ENCODE data around the gene DPYSL4. TPM values are rescaled to one million over a fixed set of nuclear protein-coding genes. Genes with fewer than 3 reads are reported as not detected.

Gene DPYSL4
- total RNA-seq, 1 experiment from 2014 or later, result 26.3 TPM

GRCh38 chr10:132223156-132223590 lies 36.4 kb downstream of the DPYSL4 start:
- no peak overlapping the region for H2AK5ac ChIP-seq (ENCODE audit: insufficient read length, low read length)
- no peak overlapping the region for H2AFZ ChIP-seq (ENCODE audit: low read length)
- no peak overlapping the region for H3K4me3 Mint-ChIP-seq
- H3K27ac Mint-ChIP-seq, result no peak overlapping the region
- H2BK15ac ChIP-seq (ENCODE audit: low read depth, low read length), result no peak overlapping the region
- DNase-seq, result peak; percentile 94
- H3K4me1 Mint-ChIP-seq, result no peaks in the 10 kb centered on the region
- H3K14ac ChIP-seq (ENCODE audit: insufficient read depth, low read length), result no peak overlapping the region; the same call in 1 of the 2 replicates
- no peak overlapping the region for H3K18ac ChIP-seq (ENCODE audit: insufficient read length, low read depth, low read length)
- no peak overlapping the region for H3K27ac ChIP-seq (ENCODE audit: insufficient read length, low read depth, low read length)
- no peak overlapping the region for H2BK120ac ChIP-seq (ENCODE audit: low read depth, low read length, poor library complexity, severe bottlenecking)
- no peak overlapping the region for H4K5ac ChIP-seq (ENCODE audit: insufficient read length, low read depth, low read length)
- H3K4me2 ChIP-seq (ENCODE audit: insufficient read depth, insufficient read length, low read length), result no peak overlapping the region
- no peaks in the 10 kb centered on the region for H3K79me2 ChIP-seq (ENCODE audit: insufficient read depth, low read length)
- no peaks in the 10 kb centered on the region for H3K27me3 ChIP-seq (ENCODE audit: insufficient read depth, low read length)
- H3K9me3 ChIP-seq (ENCODE audit: control insufficient read depth, low read depth, low read length), result no peaks in the 10 kb centered on the region
- H3K23me2 ChIP-seq (ENCODE audit: insufficient read length, low read depth, low read length, poor library complexity, severe bottlenecking), result no peaks in the 10 kb centered on the region
- H3K79me1 ChIP-seq (ENCODE audit: insufficient read depth, low read depth, low read length, poor library complexity, severe bottlenecking), result no peaks in the 10 kb centered on the region
- no peaks in the 10 kb centered on the region for H3K27me3 Mint-ChIP-seq (ENCODE audit: low read depth)
- no peak overlapping the region for H2BK5ac ChIP-seq (ENCODE audit: insufficient read length, low read length)
- peaks cover 11 to 12% of the 10 kb centered on the region in 2 experiments for H3K9me3 Mint-ChIP-seq
- H3K4ac ChIP-seq (ENCODE audit: low read depth, low read length), result no peak overlapping the region
- H3K36me3 Mint-ChIP-seq (ENCODE audit: insufficient read depth in 1 of 3, low read depth in 3 of 3), result peaks cover 17 to 22% (median 17%) of the 10 kb centered on the region in 3 experiments
- H4K20me1 ChIP-seq (ENCODE audit: control insufficient read depth, insufficient read depth, insufficient read length), result no peaks in the 10 kb centered on the region
- H3K56ac ChIP-seq (ENCODE audit: insufficient read length, low read depth, low read length), result no peak overlapping the region
- no peak overlapping the region for H3K9ac ChIP-seq (ENCODE audit: extremely low read depth, insufficient read length, low read length)
- no peak overlapping the region for H3T11ph ChIP-seq (ENCODE audit: low read length)
- H2BK20ac ChIP-seq (ENCODE audit: low read depth, low read length, poor library complexity, severe bottlenecking), result no peak overlapping the region
- no peak overlapping the region for H4K91ac ChIP-seq (ENCODE audit: insufficient read length, low read depth, low read length)
- WGBS (ENCODE audit: extremely low coverage, insufficient read length, low lambda C conversion rate), result no CpG with 5 or more reads among the region's 16 CpGs
- H4K8ac ChIP-seq (replicated peaks; ENCODE audit: insufficient read length, low read depth, low read length), result no peak overlapping the region
- H2BK12ac ChIP-seq (ENCODE audit: insufficient read length, low read depth, low read length), result no peak overlapping the region
- TF ChIP-seq CTCF (conservative IDR thresholded peaks at IDR 0.05), result peak; percentile 97
- no peaks in the 10 kb centered on the region for H3K4me1 ChIP-seq (ENCODE audit: insufficient read depth, low read length)
- H3K23ac ChIP-seq (ENCODE audit: insufficient read length, low read depth, low read length), result no peak overlapping the region

Measured in H9 (cell line).